ENCODE data around the gene F2RL1.

F2RL1 gene

GRCh38 chr5:76867038-76867437 is 48.2 kb downstream of the F2RL1 start:
- Histone ChIP-seq H3K9me3 (ENCODE audit: control insufficient read depth, insufficient read depth, low read depth, low read length) (no peaks in the 10 kb centered on the region), H3K9ac (ENCODE audit: low read length) (no peak overlapping the region), H3K4me1 (ENCODE audit: control insufficient read depth, insufficient read depth, low read length) (peaks cover 10% of the 10 kb centered on the region; the same call in 1 of the 2 replicates), H3K36me3 (ENCODE audit: control insufficient read depth, insufficient read depth, low read length) (no peaks in the 10 kb centered on the region), H3K27me3 (ENCODE audit: control insufficient read depth, insufficient read depth, low read length) (no peaks in the 10 kb centered on the region), H3K27ac (ENCODE audit: low read depth, low read length) (no peak overlapping the region), H3K4me3 (ENCODE audit: low read depth, low read length) (no peak overlapping the region)

DNA sequence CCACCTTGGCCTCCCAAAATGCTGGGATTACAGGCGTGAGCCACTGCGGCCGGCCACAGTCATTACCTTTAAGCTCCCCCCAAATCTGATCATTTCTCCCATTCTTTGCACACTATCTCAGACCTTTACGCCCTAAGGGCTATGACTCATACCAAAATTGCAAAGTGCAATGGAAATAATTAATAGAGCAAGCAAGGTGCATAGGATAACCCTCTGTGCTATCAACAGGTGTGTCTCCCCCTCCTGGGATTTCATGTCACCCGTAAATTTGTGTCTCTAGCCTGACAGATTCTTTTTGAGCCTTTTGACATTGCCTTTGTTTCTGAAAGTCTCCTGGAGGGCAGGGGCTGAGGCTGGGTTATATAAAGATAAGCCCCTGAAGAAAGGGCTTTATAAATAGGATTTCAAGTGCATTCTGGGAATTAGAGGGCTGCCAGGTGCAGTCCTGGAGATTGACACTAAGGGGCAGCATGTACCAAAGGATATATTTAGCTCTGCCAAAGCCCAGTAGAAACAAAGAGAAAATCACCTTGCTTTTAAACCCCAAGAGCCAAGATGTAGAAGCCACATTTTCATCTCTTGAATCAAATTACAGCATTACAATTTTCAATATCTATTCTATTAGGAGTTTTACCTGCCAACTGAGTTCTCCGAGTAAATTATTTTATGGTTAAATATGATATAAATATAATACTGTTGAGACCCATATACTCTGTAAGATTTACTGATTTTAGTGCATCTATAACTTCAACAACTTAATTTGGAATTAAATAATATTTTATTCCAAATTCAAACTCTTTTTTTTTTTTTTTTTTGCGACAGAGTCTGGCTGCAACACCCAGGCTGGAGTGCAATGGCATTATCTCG is 49.2 kb downstream of the F2RL1 start:
- Histone ChIP-seq H3K4me1 (ENCODE audit: control insufficient read depth, insufficient read depth, low read length) (peaks cover 10% of the 10 kb centered on the region; the same call in 1 of the 2 replicates), H3K27me3 (ENCODE audit: control insufficient read depth, insufficient read depth, low read length) (no peaks in the 10 kb centered on the region), H3K4me3 (ENCODE audit: low read depth, low read length) (no peak overlapping the region), H3K9me3 (ENCODE audit: control insufficient read depth, insufficient read depth, low read depth, low read length) (no peaks in the 10 kb centered on the region), H3K36me3 (ENCODE audit: control insufficient read depth, insufficient read depth, low read length) (no peaks in the 10 kb centered on the region), H3K27ac (ENCODE audit: low read depth, low read length) (no peak overlapping the region), H3K9ac (ENCODE audit: low read length) (no peak overlapping the region)

DNA sequence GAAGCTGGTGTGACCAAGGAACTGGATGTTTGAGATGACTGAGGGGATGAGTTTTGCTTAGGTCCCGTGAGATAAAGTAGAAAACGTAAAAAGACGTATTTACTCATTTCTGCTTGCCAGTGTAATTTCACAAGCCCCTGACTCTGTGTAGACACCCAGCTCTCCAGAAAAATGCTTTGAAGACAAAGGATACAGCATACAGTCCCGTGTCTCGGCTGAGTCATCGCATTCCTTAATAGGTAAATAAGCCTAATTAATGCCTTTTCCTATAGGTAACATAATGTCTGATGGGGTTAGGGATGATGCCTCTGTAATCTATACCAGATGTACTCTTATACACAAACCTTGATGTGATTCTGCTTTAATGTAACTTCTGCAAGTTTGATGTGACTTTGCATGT is 51.2 kb downstream of the F2RL1 start:
- no peaks in the 10 kb centered on the region for H3K27me3 ChIP-seq (ENCODE audit: control insufficient read depth, insufficient read depth, low read length)
- peaks cover 25% of the 10 kb centered on the region for H3K4me1 ChIP-seq (ENCODE audit: control insufficient read depth, insufficient read depth, low read length)
- no peak overlapping the region for H3K27ac ChIP-seq (ENCODE audit: low read depth, low read length)
- no peaks in the 10 kb centered on the region for H3K36me3 ChIP-seq (ENCODE audit: control insufficient read depth, insufficient read depth, low read length)
- no peak overlapping the region for H3K9ac ChIP-seq (ENCODE audit: low read length)
- H3K4me3 ChIP-seq (ENCODE audit: low read depth, low read length), result no peak overlapping the region
- H3K9me3 ChIP-seq (ENCODE audit: control insufficient read depth, insufficient read depth, low read depth, low read length), result no peaks in the 10 kb centered on the region

- Histone ChIP-seq H3K27me3 (ENCODE audit: control insufficient read depth, insufficient read depth, low read length) (no peaks in the 10 kb centered on the region), H3K9me3 (ENCODE audit: control insufficient read depth, insufficient read depth, low read depth, low read length) (no peaks in the 10 kb centered on the region), H3K4me1 (ENCODE audit: control insufficient read depth, insufficient read depth, low read length) (peaks cover 37% of the 10 kb centered on the region), H3K27ac (ENCODE audit: low read depth, low read length) (no peak overlapping the region), H3K4me3 (ENCODE audit: low read depth, low read length) (peak overlapping the region; percentile 36; the same call in 1 of the 2 replicates), H3K9ac (ENCODE audit: low read length) (peak overlapping the region; percentile 40), H3K36me3 (ENCODE audit: control insufficient read depth, insufficient read depth, low read length) (no peaks in the 10 kb centered on the region)
Measured at GRCh38 chr5:76874088-76874581, 55.3 kb downstream of the F2RL1 start.

All from HUES6 (cell line).